Fibroblast of the aortic adventitia (primary cell): ENCODE results near the gene JOSD2. TPM values are rescaled to one million over a fixed set of nuclear protein-coding genes. Genes with fewer than 3 reads are reported as not detected.

Experiments used
- DNase-seq: peaks from one replicate; pipeline ENCODE4 v3.0.0-alpha.2; 2010; ENCODE audit warnings: low read depth
- H3K4me3 ChIP-seq: 2 replicates; pipeline ENCODE4 v1.5.1; 2011; ENCODE audit warnings: low read depth, mild to moderate bottlenecking, control low read depth, low read length, moderate library complexity
- total RNA-seq: library from RNA; depleted of rRNA; stranded (reverse); fragments of >200 nt; gene quantifications from 2 replicates; pipeline ENCODE4 v1.2.3, GENCODE V29; 2012; ENCODE audit warnings: low replicate concordance
- TF ChIP-seq, protein P1 (sequence below): IDR thresholded peaks from 2 replicates; pipeline ENCODE4 v1.5.1; 2011; ENCODE audit warnings: mild to moderate bottlenecking, low read length, control low read depth, inconsistent platforms; ENCODE audit not compliant: insufficient read depth

The JOSD2 gene
- total RNA-seq, 1 donor = 26.7 TPM

DNA sequence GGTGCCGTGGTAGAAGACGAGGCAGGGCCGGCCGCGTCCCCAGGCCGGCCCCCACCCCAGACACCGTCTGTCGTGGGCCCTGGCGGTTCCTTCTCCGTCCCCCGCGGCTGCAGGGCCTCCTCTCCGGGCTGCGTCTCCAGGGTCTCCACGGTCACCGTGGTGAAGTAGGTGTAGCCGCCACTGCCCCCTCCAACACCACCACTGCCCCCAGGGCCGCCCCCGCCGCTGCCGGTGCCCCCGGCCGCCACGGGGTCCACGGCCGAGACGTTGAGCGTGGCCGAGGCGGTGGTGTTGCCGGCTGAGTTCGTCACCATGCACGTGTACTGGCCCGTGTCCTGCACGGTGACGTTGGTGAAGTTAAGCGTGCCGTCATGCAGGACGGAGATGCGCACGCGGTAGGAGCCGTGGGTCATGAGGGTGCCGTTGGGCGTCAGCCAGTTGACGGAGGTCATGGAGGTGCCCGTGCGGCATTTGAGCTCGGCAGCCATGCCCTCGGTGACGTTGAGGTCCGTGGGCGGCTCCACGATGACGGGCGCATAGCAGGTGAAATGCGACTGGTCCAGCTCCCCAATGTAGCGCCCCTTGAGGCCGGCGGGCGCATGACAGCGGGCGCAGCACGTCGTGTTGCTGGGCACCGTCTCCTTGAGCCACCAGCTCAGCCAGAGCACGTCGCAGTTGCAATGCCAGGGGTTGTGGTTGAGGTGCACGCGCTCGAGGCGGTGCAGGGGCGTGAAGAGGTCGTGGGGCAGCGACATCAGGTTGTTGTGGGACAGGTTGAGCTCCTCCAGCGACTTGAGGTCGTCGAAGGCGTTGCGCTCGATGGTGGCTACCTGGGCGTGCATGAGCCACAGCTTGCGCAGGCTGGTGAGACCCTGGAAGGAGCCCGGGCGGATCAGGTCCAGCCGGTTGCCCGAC lies 7.4 kb upstream of the JOSD2 start:
- TF ChIP-seq, protein P1, sequence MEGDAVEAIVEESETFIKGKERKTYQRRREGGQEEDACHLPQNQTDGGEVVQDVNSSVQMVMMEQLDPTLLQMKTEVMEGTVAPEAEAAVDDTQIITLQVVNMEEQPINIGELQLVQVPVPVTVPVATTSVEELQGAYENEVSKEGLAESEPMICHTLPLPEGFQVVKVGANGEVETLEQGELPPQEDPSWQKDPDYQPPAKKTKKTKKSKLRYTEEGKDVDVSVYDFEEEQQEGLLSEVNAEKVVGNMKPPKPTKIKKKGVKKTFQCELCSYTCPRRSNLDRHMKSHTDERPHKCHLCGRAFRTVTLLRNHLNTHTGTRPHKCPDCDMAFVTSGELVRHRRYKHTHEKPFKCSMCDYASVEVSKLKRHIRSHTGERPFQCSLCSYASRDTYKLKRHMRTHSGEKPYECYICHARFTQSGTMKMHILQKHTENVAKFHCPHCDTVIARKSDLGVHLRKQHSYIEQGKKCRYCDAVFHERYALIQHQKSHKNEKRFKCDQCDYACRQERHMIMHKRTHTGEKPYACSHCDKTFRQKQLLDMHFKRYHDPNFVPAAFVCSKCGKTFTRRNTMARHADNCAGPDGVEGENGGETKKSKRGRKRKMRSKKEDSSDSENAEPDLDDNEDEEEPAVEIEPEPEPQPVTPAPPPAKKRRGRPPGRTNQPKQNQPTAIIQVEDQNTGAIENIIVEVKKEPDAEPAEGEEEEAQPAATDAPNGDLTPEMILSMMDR = no peak
- no peak for DNase-seq
- no peak overlapping the region for H3K4me3 ChIP-seq

DNA sequence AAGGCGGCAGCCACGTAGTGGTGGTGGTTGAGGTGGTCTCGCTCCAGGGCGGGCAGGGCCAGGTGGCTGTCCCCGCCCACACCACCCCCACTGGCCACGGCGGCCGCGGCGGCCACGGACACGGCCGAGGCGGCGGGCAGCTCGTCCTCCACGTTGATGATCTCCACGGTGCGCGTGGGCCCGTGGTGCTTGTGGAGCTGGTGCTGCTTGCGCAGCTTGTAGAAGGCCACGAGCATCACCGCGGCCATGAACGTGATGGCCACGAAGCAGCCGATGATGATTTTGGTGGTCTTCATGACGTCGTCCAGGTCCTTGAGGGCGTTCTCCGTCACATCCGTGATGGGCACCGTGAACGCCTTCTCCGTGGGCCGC lies 6.7 kb upstream of the JOSD2 start:
- no peak for DNase-seq
- no peak overlapping the region for H3K4me3 ChIP-seq
- TF ChIP-seq, protein P1 = no peak

DNA sequence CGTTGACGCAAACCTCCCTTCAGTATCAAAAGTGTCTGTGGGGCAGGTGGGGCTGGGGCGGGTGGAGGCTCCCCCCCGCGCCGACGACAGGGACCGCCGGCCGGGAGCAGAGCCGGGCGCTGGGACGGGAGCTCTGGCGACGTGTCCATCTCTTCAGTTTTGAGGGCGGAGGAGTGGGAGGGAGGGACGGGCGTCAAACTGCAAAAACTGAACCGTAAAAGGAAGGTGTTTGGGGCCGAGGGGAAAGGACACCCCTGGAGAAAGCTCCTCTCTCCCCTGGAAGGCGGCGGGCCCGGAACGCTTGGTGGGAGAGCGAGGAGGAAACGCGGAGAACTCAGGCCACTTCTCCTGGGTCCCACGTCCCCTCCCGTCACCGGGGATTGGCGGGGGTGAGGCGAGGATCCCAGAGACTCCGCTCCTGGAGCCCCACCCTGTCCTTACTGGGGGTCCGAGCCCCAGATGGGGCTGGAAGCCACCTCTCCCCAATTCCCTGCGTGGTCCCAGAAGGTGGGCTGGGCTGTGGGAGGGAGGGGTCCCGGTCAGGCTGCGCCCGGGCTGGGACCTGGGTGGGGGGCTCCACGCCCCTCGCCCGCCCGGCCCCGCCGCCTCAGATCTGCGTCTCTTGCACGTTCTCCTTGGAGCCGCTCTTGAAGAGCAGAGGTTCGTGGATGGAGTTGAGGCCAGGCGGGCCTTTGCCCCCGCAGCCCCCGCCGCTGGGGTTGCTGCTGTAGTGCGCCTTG lies 6.1 kb upstream of the JOSD2 start:
- no peak for DNase-seq
- TF ChIP-seq, protein P1 = no peak
- H3K4me3 ChIP-seq = no peak overlapping the region

DNA sequence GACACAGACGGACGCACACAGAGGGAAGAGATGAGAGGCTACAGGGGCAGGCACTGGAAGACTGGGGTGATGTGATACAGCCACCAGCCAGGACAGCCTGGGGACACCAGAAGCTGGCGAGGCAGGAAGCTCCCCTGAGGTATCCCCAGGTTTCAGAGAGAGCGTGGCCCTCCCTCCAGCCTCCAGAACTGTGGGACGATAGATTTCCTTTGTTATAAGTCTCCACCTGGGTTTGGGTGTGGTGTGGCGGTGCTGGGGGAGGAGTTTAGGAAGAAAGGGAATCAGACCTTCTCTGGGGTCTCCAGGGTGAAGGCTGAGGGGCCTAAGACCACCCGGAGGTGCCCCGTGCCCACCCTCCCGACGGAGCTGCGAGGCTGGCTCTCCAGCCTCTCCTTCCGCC lies 5.5 kb upstream of the JOSD2 start:
- TF ChIP-seq, protein P1 = no peak
- no peak for DNase-seq
- no peak overlapping the region for H3K4me3 ChIP-seq

DNA sequence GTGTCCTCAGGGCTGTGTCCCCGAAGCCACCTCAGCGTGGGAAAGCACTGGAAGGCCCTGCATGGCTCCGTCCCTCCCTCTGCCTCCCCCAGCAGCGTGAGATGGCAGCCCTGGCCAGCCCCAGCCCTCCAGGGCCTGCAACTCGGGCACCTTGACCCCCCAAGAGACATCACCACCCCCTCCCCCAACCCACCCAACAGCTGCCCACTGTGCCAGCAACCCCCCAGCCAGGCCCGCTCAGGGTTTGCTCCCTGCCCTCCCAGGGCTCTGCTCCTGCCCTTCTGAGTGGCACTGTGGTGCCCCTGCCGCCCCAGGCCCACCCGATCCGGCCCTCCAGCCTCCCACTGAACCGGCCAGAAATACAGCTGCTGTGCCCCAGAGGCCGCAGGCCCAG lies 4.2 kb upstream of the JOSD2 start:
- TF ChIP-seq, protein P1 = no peak
- H3K4me3 ChIP-seq = no peak overlapping the region
- no peak for DNase-seq

DNA sequence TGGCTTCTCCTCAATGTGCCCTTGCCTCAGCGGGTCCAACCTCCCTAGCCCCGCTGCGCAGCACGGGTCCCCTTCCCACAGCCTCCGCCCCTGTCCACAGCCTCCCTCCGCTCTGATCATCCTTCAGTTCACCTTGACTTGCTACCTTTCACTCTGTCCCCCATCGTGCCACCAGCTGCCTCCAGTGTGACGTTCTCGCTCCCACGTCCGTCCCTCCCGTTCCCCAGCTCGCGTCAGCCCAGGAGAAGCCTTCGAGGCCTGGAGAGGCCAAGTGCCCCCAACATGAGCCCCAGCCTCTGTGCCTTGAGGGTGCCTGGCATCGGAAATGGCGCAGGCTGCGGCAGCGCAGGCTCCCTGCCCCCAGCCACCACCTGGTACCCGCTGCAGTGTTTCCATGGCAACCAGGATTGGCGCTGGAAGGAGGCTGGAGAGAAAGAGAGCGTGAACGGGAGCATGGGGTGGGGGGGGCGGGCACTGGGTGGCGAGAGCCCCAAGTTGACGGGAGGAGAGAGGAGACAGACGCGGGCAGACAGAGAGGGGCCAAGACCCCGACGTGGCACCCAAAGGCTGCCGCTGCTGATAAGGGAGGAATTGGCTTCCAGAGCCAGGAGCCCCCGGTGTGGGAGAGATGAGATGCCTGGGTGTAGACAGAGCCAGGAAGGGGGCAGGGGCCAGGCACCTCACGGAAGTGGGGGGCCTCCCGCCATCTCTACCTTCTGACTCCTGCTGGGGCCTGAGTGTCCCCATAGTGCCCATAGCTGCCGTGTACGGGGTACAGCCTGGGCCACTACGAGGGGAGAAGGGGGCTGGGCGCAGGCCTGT lies 3.6 kb upstream of the JOSD2 start:
- no peak for DNase-seq
- TF ChIP-seq, protein P1 = no peak
- H3K4me3 ChIP-seq = no peak overlapping the region
